ENCODE results near the gene SLFN5.

The SLFN5 gene

GRCh38 chr17:35242158-35242804 is 591 bp upstream of the SLFN5 start:
- peak; percentile 58 for TF ChIP-seq CTCF (IDR thresholded peaks at IDR 0.05; ENCODE audit: insufficient read depth, low read depth, low read length, missing control alignments)
- peak; percentile 91 for DNase-seq (ENCODE audit: low read depth)
- H3K4me3 ChIP-seq (ENCODE audit: low read length), result peak overlapping the region; percentile 83

GRCh38 chr17:35243561-35244340 is 879 bp downstream of the SLFN5 start:
- peak; percentile 63 for DNase-seq (ENCODE audit: low read depth)
- TF ChIP-seq CTCF (IDR thresholded peaks at IDR 0.05; ENCODE audit: insufficient read depth, low read depth, low read length, missing control alignments), result no peak
- peak overlapping the region; percentile 83 for H3K4me3 ChIP-seq (ENCODE audit: low read length)

GRCh38 chr17:35244341-35245195 is 1.7 kb downstream of the SLFN5 start:
- H3K4me3 ChIP-seq (ENCODE audit: low read length), result peak overlapping the region; percentile 83
- DNase-seq (ENCODE audit: low read depth), result peak; percentile 79
- TF ChIP-seq CTCF (IDR thresholded peaks at IDR 0.05; ENCODE audit: insufficient read depth, low read depth, low read length, missing control alignments), result no peak

- no peak overlapping the region for H3K4me3 ChIP-seq (ENCODE audit: low read length)
- DNase-seq (ENCODE audit: low read depth), result peak; percentile 93
- no peak for TF ChIP-seq CTCF (IDR thresholded peaks at IDR 0.05; ENCODE audit: insufficient read depth, low read depth, low read length, missing control alignments)
Observed at GRCh38 chr17:35245196-35245486, 2.3 kb downstream of the SLFN5 start.

GRCh38 chr17:35252651-35253050 is 9.8 kb downstream of the SLFN5 start:
- DNase-seq (ENCODE audit: low read depth), result no peak
- no peak overlapping the region for H3K4me3 ChIP-seq (ENCODE audit: low read length)
- TF ChIP-seq CTCF (IDR thresholded peaks at IDR 0.05; ENCODE audit: insufficient read depth, low read depth, low read length, missing control alignments), result no peak

- DNase-seq (ENCODE audit: low read depth), result peak; percentile 94
- TF ChIP-seq CTCF (IDR thresholded peaks at IDR 0.05; ENCODE audit: insufficient read depth, low read depth, low read length, missing control alignments), result no peak
Observed at GRCh38 chr17:35254107-35254773, 11.4 kb downstream of the SLFN5 start.

More at GRCh38 chr17:35254107-35254773, 11.4 kb downstream of the SLFN5 start:
- H3K4me3 ChIP-seq (ENCODE audit: low read length), result no peak overlapping the region
